A204.1 (cell line): ENCODE results near the gene USH1C.

Experiments
- FAIRE-seq: peaks from 2 replicates; lab custom pipeline; 2012; peaks lifted over from hg19 to GRCh38; lab: Jason Lieb, UNC

The USH1C gene

GRCh38 chr11:17544181-17544622, at the start of gene USH1C:
USH1C (minus strand) TSS chr11:17544416; CDS start chr11:17544307, 109 bp downstream.
- FAIRE-seq = no peak

GRCh38 chr11:17593466-17594245, 49.4 kb upstream of the USH1C start:
- no peak for FAIRE-seq

GRCh38 chr11:17591293-17591692, 47.1 kb upstream of the USH1C start:
- FAIRE-seq = no peak

- no peak for FAIRE-seq
Measured at GRCh38 chr11:17590463-17590862, 46.2 kb upstream of the USH1C start.

GRCh38 chr11:17588721-17589120, 44.5 kb upstream of the USH1C start:
- FAIRE-seq = no peak

- no peak for FAIRE-seq
Measured at GRCh38 chr11:17588166-17588565, 44.0 kb upstream of the USH1C start.

- FAIRE-seq = no peak
Measured at GRCh38 chr11:17585911-17586695, 41.9 kb upstream of the USH1C start.

- no peak for FAIRE-seq
Measured at GRCh38 chr11:17581732-17582053, 37.5 kb upstream of the USH1C start.

GRCh38 chr11:17581036-17581731, 37.0 kb upstream of the USH1C start:
- FAIRE-seq = no peak

- FAIRE-seq = no peak
Measured at GRCh38 chr11:17580271-17580670, 36.1 kb upstream of the USH1C start.

- no peak for FAIRE-seq
Measured at GRCh38 chr11:17579451-17579850, 35.2 kb upstream of the USH1C start.

- FAIRE-seq = no peak
Measured at GRCh38 chr11:17578958-17579357, 34.7 kb upstream of the USH1C start.

- no peak for FAIRE-seq
Measured at GRCh38 chr11:17578296-17578695, 34.1 kb upstream of the USH1C start.

- no peak for FAIRE-seq
Measured at GRCh38 chr11:17575431-17576425, 31.5 kb upstream of the USH1C start.

GRCh38 chr11:17574141-17575091, 30.2 kb upstream of the USH1C start:
- FAIRE-seq = no peak

- FAIRE-seq = no peak
Measured at GRCh38 chr11:17573526-17573925, 29.3 kb upstream of the USH1C start.

GRCh38 chr11:17572791-17573460, 28.7 kb upstream of the USH1C start:
- FAIRE-seq = no peak

- FAIRE-seq = no peak
Measured at GRCh38 chr11:17572359-17572690, 28.1 kb upstream of the USH1C start.

GRCh38 chr11:17571431-17572358, 27.5 kb upstream of the USH1C start:
- FAIRE-seq = no peak
